Measurements from ENCODE around the gene CRADD. TPM values are rescaled to one million over a fixed set of nuclear protein-coding genes. Genes with fewer than 3 reads are reported as not detected.

Gene CRADD
- total RNA-seq, 1 donor from 2014 or later, result 9.8 TPM

GRCh38 chr12:93669452-93669851, 7.7 kb upstream of the CRADD start:
- TF ChIP-seq CTCF (conservative IDR thresholded peaks at IDR 0.05), result no peak
- H3K4me3 Mint-ChIP-seq, result no peak overlapping the region
- H3K9me3 Mint-ChIP-seq, result peaks cover 16% of the 10 kb centered on the region
- no peak for DNase-seq (ENCODE audit: low read depth, low spot score)
- peaks cover 3% of the 10 kb centered on the region for H3K27me3 Mint-ChIP-seq (ENCODE audit: low read depth)
- no peaks in the 10 kb centered on the region for H3K4me1 Mint-ChIP-seq
- H3K36me3 Mint-ChIP-seq (ENCODE audit: low read depth), result no peaks in the 10 kb centered on the region
- H3K27ac Mint-ChIP-seq (ENCODE audit: unreplicated experiment), result no peak overlapping the region

- no peak for TF ChIP-seq CTCF (conservative IDR thresholded peaks at IDR 0.05)
- Mint-ChIP-seq H3K27ac (ENCODE audit: unreplicated experiment) (no peak overlapping the region), H3K4me1 (no peaks in the 10 kb centered on the region), H3K36me3 (ENCODE audit: low read depth) (no peaks in the 10 kb centered on the region), H3K27me3 (ENCODE audit: low read depth) (peaks cover 3% of the 10 kb centered on the region), H3K9me3 (peaks cover 16% of the 10 kb centered on the region), H3K4me3 (no peak overlapping the region)
- no peak for DNase-seq (ENCODE audit: low read depth, low spot score)
These were observed 7.1 kb upstream of the CRADD start for GRCh38 chr12:93670104-93670503.

- Mint-ChIP-seq H3K27me3 (ENCODE audit: low read depth) (peaks cover 3% of the 10 kb centered on the region), H3K36me3 (ENCODE audit: low read depth) (no peaks in the 10 kb centered on the region), H3K9me3 (peaks cover 13% of the 10 kb centered on the region), H3K4me1 (no peaks in the 10 kb centered on the region), H3K27ac (ENCODE audit: unreplicated experiment) (no peak overlapping the region), H3K4me3 (no peak overlapping the region)
- DNase-seq (ENCODE audit: low read depth, low spot score), result no peak
- no peak for TF ChIP-seq CTCF (conservative IDR thresholded peaks at IDR 0.05)
These were observed 6.1 kb upstream of the CRADD start for GRCh38 chr12:93671044-93671443.

- DNase-seq (ENCODE audit: low read depth, low spot score), result no peak
- Mint-ChIP-seq H3K27me3 (ENCODE audit: low read depth) (peaks cover 3% of the 10 kb centered on the region), H3K36me3 (ENCODE audit: low read depth) (no peaks in the 10 kb centered on the region), H3K4me1 (peaks cover 14% of the 10 kb centered on the region), H3K4me3 (no peak overlapping the region), H3K27ac (ENCODE audit: unreplicated experiment) (no peak overlapping the region), H3K9me3 (peaks cover 10% of the 10 kb centered on the region)
- no peak for TF ChIP-seq CTCF (conservative IDR thresholded peaks at IDR 0.05)
These were observed 4.1 kb upstream of the CRADD start for GRCh38 chr12:93673084-93673483.

- Mint-ChIP-seq H3K4me3 (no peak overlapping the region), H3K4me1 (peaks cover 22% of the 10 kb centered on the region), H3K27ac (ENCODE audit: unreplicated experiment) (no peak overlapping the region), H3K36me3 (ENCODE audit: low read depth) (no peaks in the 10 kb centered on the region), H3K27me3 (ENCODE audit: low read depth) (peaks cover 3% of the 10 kb centered on the region), H3K9me3 (peaks cover 1% of the 10 kb centered on the region)
- DNase-seq (ENCODE audit: low read depth, low spot score), result no peak
- no peak for TF ChIP-seq CTCF (conservative IDR thresholded peaks at IDR 0.05)
These were observed 2.8 kb upstream of the CRADD start for GRCh38 chr12:93674386-93674785.
